ENCODE results near the gene ARMC3.
A peak's percentile ranks its signal among the peaks of the same experiment; 100 is the strongest.

ARMC3 gene

DNA sequence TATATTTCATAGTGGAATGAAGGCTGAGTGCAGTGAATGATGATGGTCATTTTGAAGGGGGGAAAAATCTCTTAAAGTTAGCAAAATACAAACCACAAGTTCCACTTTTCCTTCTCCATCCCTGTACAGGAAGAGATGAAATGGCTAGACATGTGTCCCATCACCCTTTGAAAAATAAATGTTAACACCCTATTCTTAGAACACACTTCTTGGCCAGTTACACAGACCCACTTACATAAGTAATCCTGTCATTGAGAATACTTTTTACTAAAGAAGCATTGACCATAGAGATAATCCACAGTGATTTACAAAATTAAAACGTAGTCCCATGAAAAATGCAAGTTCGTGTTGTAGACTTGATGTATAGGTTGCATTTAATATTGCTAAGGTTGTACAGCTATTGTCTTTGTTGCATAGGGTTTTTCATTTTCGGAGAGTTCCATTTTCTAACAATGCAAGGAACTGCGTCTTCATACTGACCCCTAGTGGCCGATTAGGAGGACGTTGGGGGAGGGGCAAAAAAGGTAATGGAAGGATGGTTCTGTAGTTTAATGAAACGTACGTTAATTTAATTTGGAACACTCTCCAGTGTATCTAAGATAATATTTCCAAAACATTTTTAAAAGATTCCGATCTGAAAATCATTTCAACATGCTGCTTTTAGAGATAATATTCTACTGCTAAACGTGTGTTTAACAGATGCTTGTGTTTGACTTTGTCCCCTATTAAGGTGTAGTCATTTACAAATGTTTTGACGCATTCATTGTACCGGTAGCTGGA lies 60.9 kb downstream of the ARMC3 start:
- TF ChIP-seq, protein P1, sequence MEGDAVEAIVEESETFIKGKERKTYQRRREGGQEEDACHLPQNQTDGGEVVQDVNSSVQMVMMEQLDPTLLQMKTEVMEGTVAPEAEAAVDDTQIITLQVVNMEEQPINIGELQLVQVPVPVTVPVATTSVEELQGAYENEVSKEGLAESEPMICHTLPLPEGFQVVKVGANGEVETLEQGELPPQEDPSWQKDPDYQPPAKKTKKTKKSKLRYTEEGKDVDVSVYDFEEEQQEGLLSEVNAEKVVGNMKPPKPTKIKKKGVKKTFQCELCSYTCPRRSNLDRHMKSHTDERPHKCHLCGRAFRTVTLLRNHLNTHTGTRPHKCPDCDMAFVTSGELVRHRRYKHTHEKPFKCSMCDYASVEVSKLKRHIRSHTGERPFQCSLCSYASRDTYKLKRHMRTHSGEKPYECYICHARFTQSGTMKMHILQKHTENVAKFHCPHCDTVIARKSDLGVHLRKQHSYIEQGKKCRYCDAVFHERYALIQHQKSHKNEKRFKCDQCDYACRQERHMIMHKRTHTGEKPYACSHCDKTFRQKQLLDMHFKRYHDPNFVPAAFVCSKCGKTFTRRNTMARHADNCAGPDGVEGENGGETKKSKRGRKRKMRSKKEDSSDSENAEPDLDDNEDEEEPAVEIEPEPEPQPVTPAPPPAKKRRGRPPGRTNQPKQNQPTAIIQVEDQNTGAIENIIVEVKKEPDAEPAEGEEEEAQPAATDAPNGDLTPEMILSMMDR (IDR thresholded peaks at IDR 0.05; ENCODE audit: low read depth, low read length): peak; percentile 52
- DNase-seq: peak; percentile 35
- Histone ChIP-seq H3K4me3 (ENCODE audit: low read depth, low read length) (no peak overlapping the region), H3K27ac (no peak overlapping the region), H3K36me3 (no peaks in the 10 kb centered on the region), H3K27me3 (ENCODE audit: insufficient read depth, low read depth, severe bottlenecking) (no peaks in the 10 kb centered on the region), H3K9me3 (ENCODE audit: severe bottlenecking) (no peaks in the 10 kb centered on the region)

GRCh38 chr10:22990443-22990842 lies 62.6 kb downstream of the ARMC3 start:
- DNase-seq: no peak
- Histone ChIP-seq H3K36me3 (no peaks in the 10 kb centered on the region), H3K27ac (no peak overlapping the region), H3K27me3 (ENCODE audit: insufficient read depth, low read depth, severe bottlenecking) (no peaks in the 10 kb centered on the region), H3K4me3 (ENCODE audit: low read depth, low read length) (no peak overlapping the region), H3K9me3 (ENCODE audit: severe bottlenecking) (no peaks in the 10 kb centered on the region)
- TF ChIP-seq, protein P1 (IDR thresholded peaks at IDR 0.05; ENCODE audit: low read depth, low read length): no peak

DNA sequence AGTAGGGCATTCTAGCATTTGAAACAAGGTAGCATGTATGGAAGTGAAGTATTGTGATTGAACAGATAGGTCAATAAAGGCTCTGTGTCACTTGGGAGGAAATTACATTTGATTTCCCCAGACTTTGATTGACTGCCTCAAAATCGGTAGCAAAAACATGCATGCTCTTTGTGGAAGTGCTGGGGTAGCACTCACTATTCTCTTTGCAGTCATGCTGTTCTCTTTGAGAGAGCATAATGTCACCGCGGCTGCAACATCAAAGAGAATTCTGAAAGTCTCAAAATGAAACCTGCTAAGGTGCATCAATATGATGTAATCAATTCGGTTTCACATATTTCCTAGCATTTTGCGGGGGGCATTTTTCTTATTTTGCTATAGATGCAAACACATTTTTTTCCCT lies 64.2 kb downstream of the ARMC3 start:
- H3K9me3 ChIP-seq (ENCODE audit: severe bottlenecking): no peaks in the 10 kb centered on the region
- no peak overlapping the region for H3K27ac ChIP-seq
- H3K36me3 ChIP-seq: no peaks in the 10 kb centered on the region
- DNase-seq: no peak
- no peak overlapping the region for H3K4me3 ChIP-seq (ENCODE audit: low read depth, low read length)
- TF ChIP-seq, protein P1 (IDR thresholded peaks at IDR 0.05; ENCODE audit: low read depth, low read length): no peak
- no peaks in the 10 kb centered on the region for H3K27me3 ChIP-seq (ENCODE audit: insufficient read depth, low read depth, severe bottlenecking)

GRCh38 chr10:22992621-22993020 lies 64.8 kb downstream of the ARMC3 start:
- no peaks in the 10 kb centered on the region for H3K27me3 ChIP-seq (ENCODE audit: insufficient read depth, low read depth, severe bottlenecking)
- H3K36me3 ChIP-seq: no peaks in the 10 kb centered on the region
- no peak for DNase-seq
- no peak overlapping the region for H3K27ac ChIP-seq
- TF ChIP-seq, protein P1 (IDR thresholded peaks at IDR 0.05; ENCODE audit: low read depth, low read length): no peak
- H3K4me3 ChIP-seq (ENCODE audit: low read depth, low read length): no peak overlapping the region
- H3K9me3 ChIP-seq (ENCODE audit: severe bottlenecking): no peaks in the 10 kb centered on the region

GRCh38 chr10:22993314-22993713 lies 65.5 kb downstream of the ARMC3 start:
- no peak overlapping the region for H3K4me3 ChIP-seq (ENCODE audit: low read depth, low read length)
- no peaks in the 10 kb centered on the region for H3K27me3 ChIP-seq (ENCODE audit: insufficient read depth, low read depth, severe bottlenecking)
- TF ChIP-seq, protein P1 (IDR thresholded peaks at IDR 0.05; ENCODE audit: low read depth, low read length): no peak
- DNase-seq: no peak
- H3K36me3 ChIP-seq: no peaks in the 10 kb centered on the region
- H3K27ac ChIP-seq: no peak overlapping the region
- H3K9me3 ChIP-seq (ENCODE audit: severe bottlenecking): no peaks in the 10 kb centered on the region

- TF ChIP-seq, protein P1 (IDR thresholded peaks at IDR 0.05; ENCODE audit: low read depth, low read length): no peak
- Histone ChIP-seq H3K36me3 (no peaks in the 10 kb centered on the region), H3K4me3 (ENCODE audit: low read depth, low read length) (no peak overlapping the region), H3K27ac (no peak overlapping the region), H3K27me3 (ENCODE audit: insufficient read depth, low read depth, severe bottlenecking) (no peaks in the 10 kb centered on the region), H3K9me3 (ENCODE audit: severe bottlenecking) (no peaks in the 10 kb centered on the region)
- peak; percentile 22 for DNase-seq
Measured at GRCh38 chr10:22997096-22997495, 69.2 kb downstream of the ARMC3 start.

Measured in WERI-Rb-1 (cell line).